CD14-positive monocyte (primary cell): Measurements from ENCODE around the gene DOK5. TPM values are rescaled to one million over a fixed set of nuclear protein-coding genes. Genes with fewer than 3 reads are reported as not detected.

Experiments
- DNase-seq, 3 donors: peaks; one replicate each; pipeline ENCODE4 v3.0.0-alpha.2; 2011 to 2022
- H2AFZ ChIP-seq: 2 replicates; pipeline ENCODE4 v1.6.0; 2012; ENCODE audit warnings: mild to moderate bottlenecking, low read depth, low read length, inconsistent platforms; ENCODE audit not compliant: insufficient read depth, poor library complexity, severe bottlenecking
- H3K27ac ChIP-seq, 2 donors: 1 replicate in 1 of 2; 2 replicates in 1 of 2; pipeline ENCODE4 v1.5.1; 2012 to 2013; ENCODE audit warnings: low read length in 2 of 2, control low read depth in 1 of 2, inconsistent platforms in 1 of 2, low read depth in 1 of 2, mild to moderate bottlenecking in 1 of 2
- H3K27me3 ChIP-seq, 2 donors: one replicate each; pipeline versions ENCODE4 v1.6.0 to v1.6.1; 2011 to 2013; ENCODE audit warnings: low read length in 2 of 2; ENCODE audit not compliant: control insufficient read depth in 2 of 2, insufficient read depth in 2 of 2
- H3K36me3 ChIP-seq, 2 donors: replicated peaks in 1 of 2; 1 replicate in 1 of 2; 2 replicates in 1 of 2; pipeline versions ENCODE4 v1.5.1 to v1.6.1; 2012 to 2013; ENCODE audit warnings: low read length in 2 of 2, control low read depth in 1 of 2, inconsistent platforms in 1 of 2, mild to moderate bottlenecking in 1 of 2; ENCODE audit not compliant: insufficient read depth in 2 of 2, control insufficient read depth in 1 of 2
- H3K4me1 ChIP-seq, 2 donors: 1 replicate in 1 of 2; 2 replicates in 1 of 2; pipeline versions ENCODE4 v1.5.1 to v1.6.1; 2012 to 2013; ENCODE audit warnings: low read length in 2 of 2, control low read depth in 1 of 2, inconsistent platforms in 1 of 2, mild to moderate bottlenecking in 1 of 2, moderate library complexity in 1 of 2; ENCODE audit not compliant: insufficient read depth in 2 of 2, control insufficient read depth in 1 of 2
- H3K4me2 ChIP-seq: replicated peaks from 2 replicates; pipeline ENCODE3; 2012; ENCODE audit warnings: low read length, moderate library complexity, mild to moderate bottlenecking; ENCODE audit not compliant: poor library complexity, severe bottlenecking; ENCODE audit errors: extremely low read depth
- H3K4me3 ChIP-seq, 3 experiments: fragments of 200-600 bp in 1 of 3; sonication (generic) in 1 of 3; replicated peaks in 1 of 3; 1 replicate in 2 of 3; 2 replicates in 1 of 3; pipeline ENCODE4 v1.5.1; 2011 to 2013; ENCODE audit warnings: low read length in 3 of 3, mild to moderate bottlenecking in 3 of 3, control low read depth in 2 of 3, low read depth in 2 of 3, inconsistent platforms in 1 of 3, moderate library complexity in 1 of 3
- H3K79me2 ChIP-seq: 2 replicates; pipeline ENCODE4 v1.6.0; 2012; ENCODE audit warnings: mild to moderate bottlenecking, control low read depth, inconsistent platforms, low read length, moderate library complexity; ENCODE audit not compliant: insufficient read depth
- H3K9ac ChIP-seq: 2 replicates; pipeline ENCODE4 v1.6.0; 2017; ENCODE audit warnings: low read length, mild to moderate bottlenecking; ENCODE audit not compliant: insufficient read depth, poor library complexity, severe bottlenecking
- H3K9me3 ChIP-seq, 2 donors: replicated peaks in 1 of 2; 1 replicate in 1 of 2; 2 replicates in 1 of 2; pipeline versions ENCODE4 v1.5.1 to v1.6.1; 2012 to 2013; ENCODE audit warnings: low read length in 2 of 2, control low read depth in 1 of 2; ENCODE audit not compliant: control insufficient read depth in 1 of 2, insufficient read depth in 1 of 2
- H4K20me1 ChIP-seq: 2 replicates; pipeline ENCODE4 v1.6.0; 2012; ENCODE audit warnings: mild to moderate bottlenecking, low read length, control low read depth, moderate library complexity; ENCODE audit not compliant: insufficient read depth
- H3K27ac Mint-ChIP-seq, 7 donors: one replicate each; pipeline ENCODE4 v1.8.0; 2020; ENCODE audit warnings: mild to moderate bottlenecking in 7 of 7, mixed read lengths in 7 of 7, moderate library complexity in 6 of 7, inconsistent platforms in 2 of 7
- H3K27me3 Mint-ChIP-seq, 3 donors: one replicate each; pipeline ENCODE4 v1.8.0; 2021 to 2022; ENCODE audit warnings: low read depth in 3 of 3, mild to moderate bottlenecking in 3 of 3, mixed read lengths in 3 of 3, moderate library complexity in 3 of 3, inconsistent platforms in 1 of 3
- H3K36me3 Mint-ChIP-seq, 2 donors: one replicate each; pipeline ENCODE4 v1.8.0; 2020; ENCODE audit warnings: mixed read lengths in 2 of 2, inconsistent platforms in 1 of 2, mild to moderate bottlenecking in 1 of 2
- H3K4me1 Mint-ChIP-seq: one replicate; pipeline ENCODE4 v1.8.0; 2020; ENCODE audit warnings: mild to moderate bottlenecking, mixed read lengths
- H3K4me3 Mint-ChIP-seq, 2 donors: one replicate each; pipeline ENCODE4 v1.8.0; 2020; ENCODE audit warnings: mild to moderate bottlenecking in 2 of 2, mixed read lengths in 2 of 2, moderate library complexity in 1 of 2
- H3K9me3 Mint-ChIP-seq, 7 donors: one replicate each; pipeline ENCODE4 v1.8.0; 2020 to 2022; ENCODE audit warnings: mixed read lengths in 7 of 7, mild to moderate bottlenecking in 6 of 7, moderate library complexity in 6 of 7, inconsistent platforms in 2 of 7
- CTCF ChIP-seq: fragments of 200-600 bp; IDR thresholded peaks from one replicate; pipeline ENCODE4 v1.8.0; 2022; ENCODE audit warnings: antibody characterized with exemption, mild to moderate bottlenecking
- WGBS: methylation state at CpG from one replicate; pipeline ENCODE4 v1.1.5; 2013; ENCODE audit warnings: missing lambda C conversion rate; ENCODE audit not compliant: insufficient coverage; 5-methylcytosine and 5-hydroxymethylcytosine counted together
- intact Hi-C, 2 donors: fragments of 100-400 bp; cut with micrococcal nuclease; formaldehyde crosslinking; loops; one replicate each; pipeline versions ENCODE4 v1.15.0 to v1.15.1; 2023
- polyA plus RNA-seq, 3 donors: library from polyadenylated mRNA; depleted of rRNA in 1 of 3; unstranded in 2 of 3; stranded (reverse) in 1 of 3; fragments of 300-500 nt in 2 of 3; fragments of >200 nt in 1 of 3; fragmentation: Illumina TruSeq in 2 of 3; gene quantifications; 1 replicate in 2 of 3; 2 replicates in 1 of 3; pipeline ENCODE4 v1.2.3, GENCODE V29; 2012 to 2021

DOK5 gene
- polyA plus RNA-seq, 3 donors: not detected

DNA sequence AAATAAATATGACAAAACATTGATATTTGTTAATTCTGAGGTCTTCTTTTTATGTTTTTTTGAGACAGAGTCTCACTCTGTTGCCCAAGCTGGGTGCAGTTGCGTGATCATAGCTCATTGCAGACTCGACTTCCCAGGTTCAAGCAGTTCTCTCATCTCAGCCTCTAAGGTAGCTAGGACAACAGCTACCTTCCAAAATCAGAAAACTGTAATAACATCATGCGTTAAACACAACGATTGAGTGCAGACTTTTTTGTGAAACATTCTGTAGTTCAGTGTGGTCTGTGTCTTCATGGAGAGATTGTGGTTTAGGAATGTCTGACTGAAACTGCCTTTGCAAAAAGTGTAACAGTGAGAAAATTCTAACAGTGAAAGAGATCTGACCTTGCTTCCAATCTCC, 16.1 kb upstream of the DOK5 start:
- WGBS: 100% methylated on average over 2 of the region's 4 CpGs
- H3K27ac Mint-ChIP-seq: no peak overlapping the region
- H3K4me2 ChIP-seq: no peak overlapping the region
- no peaks in the 10 kb centered on the region for H3K79me2 ChIP-seq
- no peak overlapping the region for H3K27ac ChIP-seq
- H2AFZ ChIP-seq: no peak overlapping the region
- H3K27me3 Mint-ChIP-seq: peaks cover 0 to 4% (median 0%) of the 10 kb centered on the region in 3 donors
- H4K20me1 ChIP-seq: no peaks in the 10 kb centered on the region
- no peaks in the 10 kb centered on the region for H3K36me3 ChIP-seq
- H3K9me3 ChIP-seq: no peaks in the 10 kb centered on the region
- TF ChIP-seq CTCF: no peak
- H3K4me1 ChIP-seq: no peaks in the 10 kb centered on the region
- H3K36me3 Mint-ChIP-seq: no peaks in the 10 kb centered on the region
- DNase-seq: no peak
- no peaks in the 10 kb centered on the region for H3K4me1 Mint-ChIP-seq
- H3K9ac ChIP-seq: no peak overlapping the region
- H3K4me3 Mint-ChIP-seq: no peak overlapping the region
- H3K27me3 ChIP-seq: no peaks in the 10 kb centered on the region
- H3K9me3 Mint-ChIP-seq: no peaks in the 10 kb centered on the region
- no peak overlapping the region for H3K4me3 ChIP-seq
- intact Hi-C loops: no loop called here

DNA sequence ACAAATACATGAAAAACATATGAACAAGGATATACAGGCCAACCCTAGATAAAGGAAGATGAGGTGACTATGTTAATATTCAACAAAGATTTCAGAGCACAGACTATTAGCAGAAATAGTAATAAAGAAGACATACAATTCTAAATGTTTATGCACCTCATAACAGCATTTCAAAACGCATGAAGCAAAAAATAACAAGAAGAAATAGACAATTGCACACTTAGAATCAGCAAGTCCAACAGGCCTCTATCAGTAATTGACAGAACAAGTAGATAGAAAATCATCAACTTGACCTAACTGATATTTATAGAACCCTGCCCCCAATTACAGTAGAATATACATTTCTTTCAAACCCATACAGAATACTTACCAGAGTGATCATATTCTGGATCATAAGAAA, 11.4 kb upstream of the DOK5 start:
- no peak for TF ChIP-seq CTCF
- Mint-ChIP-seq H3K27me3 (peaks cover 0 to 2% (median 1%) of the 10 kb centered on the region in 3 donors), H3K36me3 (no peaks in the 10 kb centered on the region), H3K9me3 (peaks cover 0 to 2% (median 0%) of the 10 kb centered on the region in 7 donors), H3K4me1 (no peaks in the 10 kb centered on the region), H3K4me3 (no peak overlapping the region), H3K27ac (no peak overlapping the region)
- H3K36me3 ChIP-seq: no peaks in the 10 kb centered on the region
- H3K79me2 ChIP-seq: no peaks in the 10 kb centered on the region
- H3K4me1 ChIP-seq: no peaks in the 10 kb centered on the region
- no peak overlapping the region for H3K4me3 ChIP-seq
- H3K9me3 ChIP-seq: no peaks in the 10 kb centered on the region
- H3K27ac ChIP-seq: no peak overlapping the region
- WGBS: no CpG with 5 or more reads among the region's 1 CpG
- H3K9ac ChIP-seq: no peak overlapping the region
- intact Hi-C loops: no loop called here
- no peaks in the 10 kb centered on the region for H4K20me1 ChIP-seq
- no peak overlapping the region for H3K4me2 ChIP-seq
- no peak overlapping the region for H2AFZ ChIP-seq
- H3K27me3 ChIP-seq: no peaks in the 10 kb centered on the region
- DNase-seq: no peak
